Measurements from ENCODE around the gene SLC24A3.

- TF ChIP-seq CTCF (conservative IDR thresholded peaks at IDR 0.05; ENCODE audit: low read depth in 2 of 2): no peak
- no peak for TF ChIP-seq REST (IDR thresholded peaks at IDR 0.05; ENCODE audit: unreplicated experiment)
- TF ChIP-seq POLR2AphosphoS5 (IDR thresholded peaks at IDR 0.05; ENCODE audit: low read depth): no peak
- TF ChIP-seq ZNF331 (CRISPR knock-in tag; IDR thresholded peaks at IDR 0.05; ENCODE audit: low read depth): no peak
- TF ChIP-seq EZH2phosphoT487 (IDR thresholded peaks at IDR 0.05; ENCODE audit: unreplicated experiment): no peak
- no peak for TF ChIP-seq EZH2 (IDR thresholded peaks at IDR 0.05; ENCODE audit: low read depth, unreplicated experiment)
- no peak for TF ChIP-seq ETS1 (IDR thresholded peaks at IDR 0.05)
- TF ChIP-seq CREB1 (CRISPR knock-in tag; IDR thresholded peaks at IDR 0.05; ENCODE audit: low read depth): no peak
- TF ChIP-seq JUNB (IDR thresholded peaks at IDR 0.05; ENCODE audit: unreplicated experiment): no peak
Measured at GRCh38 chr20:19617256-19617655, 404.8 kb downstream of the SLC24A3 start.
